ENCODE results near the gene CC2D2A.

Gene CC2D2A

DNA sequence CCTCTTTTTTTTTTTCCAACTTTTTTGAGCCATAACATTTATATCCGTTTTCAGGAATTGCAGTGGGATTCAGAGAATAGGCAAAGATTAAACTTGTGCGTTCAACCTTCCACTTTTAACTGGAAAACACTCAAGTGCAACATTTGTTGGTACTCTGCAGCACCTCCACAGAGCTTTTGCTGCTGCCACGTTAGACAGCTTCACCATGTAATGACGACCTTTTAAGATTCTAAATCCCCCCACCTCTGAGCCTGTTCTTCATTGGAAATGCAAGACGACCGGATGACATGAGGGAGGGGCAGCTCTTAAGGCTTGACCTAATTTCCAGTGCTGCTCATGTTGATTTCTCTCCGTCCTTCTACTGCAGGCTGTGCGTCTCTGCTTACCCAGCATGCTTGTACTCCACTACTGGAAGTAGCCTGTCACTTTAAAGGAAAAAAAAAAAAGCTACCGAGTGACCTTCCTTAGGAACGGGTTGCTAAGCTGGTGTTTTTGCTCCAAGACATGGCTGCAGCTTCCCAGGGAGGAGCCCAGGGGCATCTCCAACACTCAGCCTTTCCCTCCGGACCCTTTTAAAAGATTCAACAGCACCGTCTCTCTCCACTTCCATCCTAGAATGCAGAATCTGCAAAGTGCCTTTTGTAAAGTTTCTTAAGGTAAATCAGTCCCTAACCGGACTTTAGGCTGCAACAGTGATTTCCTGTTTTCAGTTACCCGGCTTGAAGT lies at the start of gene CC2D2A:
CC2D2A (plus strand) TSS at position 481 of the 726 bp plus-strand sequence. CDS start 6,051 bp downstream, outside the sequence.
- H3K9ac ChIP-seq (ENCODE audit: low read length): peak within 1 kb of the TSS; percentile 66
- H3K27ac ChIP-seq (ENCODE audit: low read length): peak within 1 kb of the TSS; percentile 47
- peak within 1 kb of the TSS; percentile 64 for H3K4me3 ChIP-seq (ENCODE audit: low read length)
- H3K4me1 ChIP-seq (ENCODE audit: control insufficient read depth, low read depth, low read length): peaks cover 33% of the 10 kb centered on the region
- no peaks in the 10 kb centered on the region for H3K36me3 ChIP-seq (ENCODE audit: control insufficient read depth, low read depth, low read length)
- H3K27me3 ChIP-seq (ENCODE audit: control insufficient read depth, insufficient read depth, low read length): no peaks in the 10 kb centered on the region
- no peaks in the 10 kb centered on the region for H3K9me3 ChIP-seq (ENCODE audit: control insufficient read depth, low read depth, low read length)

DNA sequence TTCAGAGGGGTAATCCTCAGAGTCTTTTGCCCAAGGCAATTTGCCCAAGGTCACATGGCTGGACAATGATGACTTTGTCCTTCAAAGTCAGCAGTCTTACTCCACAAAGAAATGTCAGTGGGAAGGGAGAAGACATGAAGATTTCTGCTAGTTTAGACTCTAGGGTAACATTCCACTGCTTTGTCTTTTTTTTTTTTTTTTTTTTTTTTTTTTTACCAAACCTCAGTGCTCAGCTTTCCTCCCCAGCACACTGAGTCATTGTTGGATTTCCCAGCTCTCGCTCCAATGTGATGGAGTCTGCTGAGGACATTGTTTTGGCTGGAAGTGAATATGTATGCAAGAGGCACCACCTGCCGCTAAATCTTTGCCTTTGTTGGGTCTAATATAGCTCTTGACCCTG lies 49.0 kb upstream of the CC2D2A start:
- Histone ChIP-seq H3K9me3 (ENCODE audit: control insufficient read depth, low read depth, low read length) (no peaks in the 10 kb centered on the region), H3K9ac (ENCODE audit: low read length) (no peak overlapping the region), H3K27me3 (ENCODE audit: control insufficient read depth, insufficient read depth, low read length) (no peaks in the 10 kb centered on the region), H3K27ac (ENCODE audit: low read length) (no peak overlapping the region), H3K4me1 (ENCODE audit: control insufficient read depth, low read depth, low read length) (peaks cover 9% of the 10 kb centered on the region), H3K4me3 (ENCODE audit: low read length) (no peak overlapping the region), H3K36me3 (ENCODE audit: control insufficient read depth, low read depth, low read length) (no peaks in the 10 kb centered on the region)

- Histone ChIP-seq H3K27ac (ENCODE audit: low read length) (no peak overlapping the region), H3K36me3 (ENCODE audit: control insufficient read depth, low read depth, low read length) (no peaks in the 10 kb centered on the region), H3K4me1 (ENCODE audit: control insufficient read depth, low read depth, low read length) (peaks cover 9% of the 10 kb centered on the region), H3K9ac (ENCODE audit: low read length) (no peak overlapping the region), H3K9me3 (ENCODE audit: control insufficient read depth, low read depth, low read length) (no peaks in the 10 kb centered on the region), H3K4me3 (ENCODE audit: low read length) (no peak overlapping the region), H3K27me3 (ENCODE audit: control insufficient read depth, insufficient read depth, low read length) (no peaks in the 10 kb centered on the region)
Measured at GRCh38 chr4:15423285-15423711, 46.4 kb upstream of the CC2D2A start.

- Histone ChIP-seq H3K27ac (ENCODE audit: low read length) (no peak overlapping the region), H3K4me1 (ENCODE audit: control insufficient read depth, low read depth, low read length) (peaks cover 4% of the 10 kb centered on the region), H3K9me3 (ENCODE audit: control insufficient read depth, low read depth, low read length) (no peaks in the 10 kb centered on the region), H3K36me3 (ENCODE audit: control insufficient read depth, low read depth, low read length) (no peaks in the 10 kb centered on the region), H3K4me3 (ENCODE audit: low read length) (no peak overlapping the region), H3K27me3 (ENCODE audit: control insufficient read depth, insufficient read depth, low read length) (no peaks in the 10 kb centered on the region), H3K9ac (ENCODE audit: low read length) (no peak overlapping the region)
Measured at GRCh38 chr4:15425520-15425919, 44.2 kb upstream of the CC2D2A start.

DNA sequence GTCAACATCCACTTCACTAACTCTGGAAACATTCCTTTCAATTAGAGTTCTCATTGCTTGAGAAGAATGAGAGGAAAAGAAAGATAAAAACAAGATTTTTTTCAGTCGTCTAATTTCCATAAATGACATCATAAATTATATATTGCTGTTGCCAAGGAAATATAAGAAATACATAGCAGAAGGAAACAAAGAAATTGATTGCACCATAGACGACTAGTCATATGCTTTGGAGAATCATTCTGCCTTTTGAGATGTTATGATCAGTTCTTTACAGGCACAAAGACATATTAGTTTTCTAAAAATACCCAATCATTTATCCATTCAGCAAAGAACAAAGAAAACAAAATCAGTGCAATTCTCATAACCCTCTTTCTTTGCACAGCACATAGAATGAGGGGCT lies 42.5 kb upstream of the CC2D2A start:
- Histone ChIP-seq H3K9ac (ENCODE audit: low read length) (no peak overlapping the region), H3K4me3 (ENCODE audit: low read length) (no peak overlapping the region), H3K4me1 (ENCODE audit: control insufficient read depth, low read depth, low read length) (no peaks in the 10 kb centered on the region), H3K27ac (ENCODE audit: low read length) (no peak overlapping the region), H3K36me3 (ENCODE audit: control insufficient read depth, low read depth, low read length) (no peaks in the 10 kb centered on the region), H3K27me3 (ENCODE audit: control insufficient read depth, insufficient read depth, low read length) (no peaks in the 10 kb centered on the region), H3K9me3 (ENCODE audit: control insufficient read depth, low read depth, low read length) (no peaks in the 10 kb centered on the region)

DNA sequence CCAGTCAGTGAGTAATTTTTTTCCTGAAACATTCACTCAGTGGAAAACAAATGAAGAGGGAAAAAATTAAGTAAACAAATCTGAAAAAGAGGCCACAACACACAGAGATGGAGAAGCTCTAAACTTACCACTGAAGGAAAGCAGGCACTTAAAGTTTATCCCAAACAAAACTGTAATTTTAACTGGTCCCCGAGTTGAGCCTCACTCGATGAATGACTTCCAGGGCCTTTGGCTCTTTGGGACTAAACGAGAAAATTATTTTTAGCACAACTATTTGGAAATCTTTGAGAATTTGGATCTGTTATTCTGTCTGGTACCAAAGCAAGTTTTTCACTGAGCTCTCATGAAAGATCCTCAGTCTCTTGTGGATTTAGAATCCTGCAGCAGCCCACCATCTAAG lies 42.0 kb upstream of the CC2D2A start, which contains the start of gene C1QTNF7:
C1QTNF7 (plus strand) TSS at position 333 of the 400 bp plus-strand sequence. CDS start 7,711 bp downstream, outside the sequence.
- Histone ChIP-seq H3K27ac (ENCODE audit: low read length) (no peak within 1 kb of the TSS), H3K4me1 (ENCODE audit: control insufficient read depth, low read depth, low read length) (no peaks in the 10 kb centered on the region), H3K36me3 (ENCODE audit: control insufficient read depth, low read depth, low read length) (no peaks in the 10 kb centered on the region), H3K27me3 (ENCODE audit: control insufficient read depth, insufficient read depth, low read length) (no peaks in the 10 kb centered on the region), H3K4me3 (ENCODE audit: low read length) (no peak within 1 kb of the TSS), H3K9me3 (ENCODE audit: control insufficient read depth, low read depth, low read length) (no peaks in the 10 kb centered on the region), H3K9ac (ENCODE audit: low read length) (no peak within 1 kb of the TSS)

- Histone ChIP-seq H3K9ac (ENCODE audit: low read length) (no peak overlapping the region), H3K4me1 (ENCODE audit: control insufficient read depth, low read depth, low read length) (no peaks in the 10 kb centered on the region), H3K4me3 (ENCODE audit: low read length) (no peak overlapping the region), H3K9me3 (ENCODE audit: control insufficient read depth, low read depth, low read length) (no peaks in the 10 kb centered on the region), H3K36me3 (ENCODE audit: control insufficient read depth, low read depth, low read length) (no peaks in the 10 kb centered on the region), H3K27ac (ENCODE audit: low read length) (no peak overlapping the region), H3K27me3 (ENCODE audit: control insufficient read depth, insufficient read depth, low read length) (no peaks in the 10 kb centered on the region)
Measured at GRCh38 chr4:15428611-15429010, 41.1 kb upstream of the CC2D2A start.

DNA sequence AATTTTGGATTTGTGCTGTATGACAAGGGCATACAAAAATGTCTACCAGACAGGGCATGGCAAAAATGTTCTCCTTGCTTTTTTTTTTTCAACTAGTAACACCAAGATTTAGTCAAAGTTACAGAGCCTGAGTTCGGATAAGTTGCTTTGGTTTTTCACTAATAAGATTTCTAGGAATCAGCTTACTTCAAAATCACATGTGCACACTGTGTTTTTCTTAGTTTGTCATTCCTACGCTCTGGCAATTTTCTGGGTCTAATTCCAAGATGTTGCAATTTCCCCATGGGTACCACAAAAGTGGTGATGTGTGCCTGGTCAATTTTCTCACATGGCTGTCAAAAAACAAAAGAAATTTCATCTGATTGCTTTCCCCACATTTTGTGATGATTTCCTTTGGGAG lies 35.6 kb upstream of the CC2D2A start:
- H3K27ac ChIP-seq (ENCODE audit: low read length): no peak overlapping the region
- no peak overlapping the region for H3K4me3 ChIP-seq (ENCODE audit: low read length)
- H3K9me3 ChIP-seq (ENCODE audit: control insufficient read depth, low read depth, low read length): no peaks in the 10 kb centered on the region
- no peak overlapping the region for H3K9ac ChIP-seq (ENCODE audit: low read length)
- H3K36me3 ChIP-seq (ENCODE audit: control insufficient read depth, low read depth, low read length): no peaks in the 10 kb centered on the region
- no peaks in the 10 kb centered on the region for H3K4me1 ChIP-seq (ENCODE audit: control insufficient read depth, low read depth, low read length)
- no peaks in the 10 kb centered on the region for H3K27me3 ChIP-seq (ENCODE audit: control insufficient read depth, insufficient read depth, low read length)

- H3K4me3 ChIP-seq (ENCODE audit: low read length): no peak overlapping the region
- no peak overlapping the region for H3K27ac ChIP-seq (ENCODE audit: low read length)
- no peaks in the 10 kb centered on the region for H3K36me3 ChIP-seq (ENCODE audit: control insufficient read depth, low read depth, low read length)
- H3K4me1 ChIP-seq (ENCODE audit: control insufficient read depth, low read depth, low read length): no peaks in the 10 kb centered on the region
- H3K9ac ChIP-seq (ENCODE audit: low read length): no peak overlapping the region
- no peaks in the 10 kb centered on the region for H3K27me3 ChIP-seq (ENCODE audit: control insufficient read depth, insufficient read depth, low read length)
- no peaks in the 10 kb centered on the region for H3K9me3 ChIP-seq (ENCODE audit: control insufficient read depth, low read depth, low read length)
Measured at GRCh38 chr4:15434676-15435075, 35.0 kb upstream of the CC2D2A start.

DNA sequence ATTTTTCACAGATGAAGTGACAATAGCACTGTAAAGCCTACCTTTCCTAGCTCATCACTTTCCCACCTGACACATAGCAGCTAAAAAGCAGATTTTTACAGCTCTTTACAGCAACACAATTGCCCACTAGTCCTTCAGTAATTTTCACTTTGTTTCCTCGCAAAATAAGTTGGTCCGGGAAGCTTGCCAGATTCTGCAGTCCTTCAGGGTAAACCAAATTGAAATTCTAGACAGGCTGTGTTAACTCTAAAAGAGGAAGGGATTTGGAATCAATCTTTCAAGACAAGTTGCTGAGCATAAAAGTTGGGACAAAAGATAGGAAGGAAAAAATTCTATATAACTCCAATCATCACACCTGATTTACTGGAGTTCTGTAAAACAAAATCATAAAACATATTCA lies 33.2 kb upstream of the CC2D2A start:
- Histone ChIP-seq H3K27me3 (ENCODE audit: control insufficient read depth, insufficient read depth, low read length) (no peaks in the 10 kb centered on the region), H3K4me1 (ENCODE audit: control insufficient read depth, low read depth, low read length) (no peaks in the 10 kb centered on the region), H3K4me3 (ENCODE audit: low read length) (no peak overlapping the region), H3K27ac (ENCODE audit: low read length) (no peak overlapping the region), H3K9ac (ENCODE audit: low read length) (no peak overlapping the region), H3K36me3 (ENCODE audit: control insufficient read depth, low read depth, low read length) (no peaks in the 10 kb centered on the region), H3K9me3 (ENCODE audit: control insufficient read depth, low read depth, low read length) (no peaks in the 10 kb centered on the region)

- Histone ChIP-seq H3K9me3 (ENCODE audit: control insufficient read depth, low read depth, low read length) (no peaks in the 10 kb centered on the region), H3K9ac (ENCODE audit: low read length) (no peak overlapping the region), H3K36me3 (ENCODE audit: control insufficient read depth, low read depth, low read length) (no peaks in the 10 kb centered on the region), H3K27ac (ENCODE audit: low read length) (no peak overlapping the region), H3K4me1 (ENCODE audit: control insufficient read depth, low read depth, low read length) (no peaks in the 10 kb centered on the region), H3K4me3 (ENCODE audit: low read length) (no peak overlapping the region), H3K27me3 (ENCODE audit: control insufficient read depth, insufficient read depth, low read length) (no peaks in the 10 kb centered on the region)
Measured at GRCh38 chr4:15438939-15439524, 30.6 kb upstream of the CC2D2A start.

All from iPS-18a (cell line).